B cell (primary cell): ENCODE data around the gene EEA1. TPM values are rescaled to one million over a fixed set of nuclear protein-coding genes. Genes with fewer than 3 reads are reported as not detected.

Source experiments
- ATAC-seq: fragments of 200-7000 bp; cut with Tn5 transposase; one replicate; pipeline ENCODE4 v1.10.0; 2021; ENCODE audit warnings: low read depth, mild to moderate bottlenecking, moderate number of reproducible peaks, moderate library complexity
- CTCF ChIA-PET: fragments of 350-600 bp; sonication (Branson Sonifier 250); formaldehyde crosslinking; loops from one replicate; lab custom pipeline; 2021; ENCODE audit warnings: antibody characterized with exemption, inconsistent platforms; lab: Charles Lee
- POLR2A ChIA-PET: fragments of 350-600 bp; sonication (Branson Sonifier 250); formaldehyde crosslinking; loops from one replicate; lab custom pipeline; 2021; ENCODE audit warnings: antibody characterized with exemption; lab: Charles Lee
- DNase-seq: peaks from one replicate; pipeline ENCODE4 v3.0.0; 2013
- H2AFZ ChIP-seq: 2 replicates; pipeline ENCODE4 v1.6.1; 2012; ENCODE audit warnings: mild to moderate bottlenecking, low read depth, low read length; ENCODE audit not compliant: insufficient read depth, poor library complexity, severe bottlenecking
- H3K27ac ChIP-seq, 2 donors: 1 replicate in 1 of 2; 2 replicates in 1 of 2; pipeline ENCODE4 v1.5.1; 2012 to 2013; ENCODE audit warnings: low read length in 2 of 2, mild to moderate bottlenecking in 2 of 2, moderate library complexity in 1 of 2
- H3K27me3 ChIP-seq, 4 experiments: fragments of 200-600 bp in 1 of 4; sonication (generic) in 1 of 4; replicated peaks in 1 of 4; 1 replicate in 2 of 4; 2 replicates in 2 of 4; pipeline versions ENCODE4 v1.6.1 to v1.7.0; 2013 to 2016; ENCODE audit warnings: low read length in 3 of 4, mild to moderate bottlenecking in 2 of 4, mixed read lengths in 1 of 4, moderate library complexity in 1 of 4; ENCODE audit not compliant: insufficient read depth in 4 of 4, control insufficient read depth in 3 of 4; ENCODE audit errors: control extremely low read depth in 1 of 4
- H3K36me3 ChIP-seq, 2 experiments: replicated peaks in 1 of 2; 1 replicate in 1 of 2; 2 replicates in 1 of 2; pipeline versions ENCODE4 v1.6.1 to v1.7.1; 2013; ENCODE audit warnings: low read length in 1 of 2; ENCODE audit not compliant: insufficient read depth in 2 of 2, control insufficient read depth in 1 of 2; ENCODE audit errors: control extremely low read depth in 1 of 2, extremely low read depth in 1 of 2
- H3K4me1 ChIP-seq, 2 donors: fragments of 200-600 bp in 1 of 2; sonication (generic) in 1 of 2; 1 replicate in 1 of 2; 2 replicates in 1 of 2; pipeline versions ENCODE4 v1.5.1 to v1.6.1; 2013 to 2017; ENCODE audit warnings: low read length in 2 of 2; ENCODE audit not compliant: control insufficient read depth in 2 of 2, insufficient read depth in 2 of 2
- H3K4me2 ChIP-seq: replicated peaks from 2 replicates; pipeline ENCODE3; 2012; ENCODE audit warnings: mild to moderate bottlenecking, low read depth, low read length; ENCODE audit not compliant: poor library complexity, severe bottlenecking
- H3K4me3 ChIP-seq, 5 experiments: fragments of 200-600 bp in 1 of 5; sonication (generic) in 1 of 5; 1 replicate in 3 of 5; 2 replicates in 2 of 5; pipeline versions ENCODE4 v1.5.1 to v1.7.0; 2011 to 2016; ENCODE audit warnings: low read length in 4 of 5, mild to moderate bottlenecking in 4 of 5, low read depth in 2 of 5, control low read depth in 1 of 5, moderate library complexity in 1 of 5; ENCODE audit not compliant: insufficient read depth in 1 of 5; ENCODE audit errors: control extremely low read depth in 1 of 5, extremely low read depth in 1 of 5
- H3K79me2 ChIP-seq: fragments of 200-600 bp; sonication (generic); one replicate; pipeline ENCODE4 v1.6.0; 2016; ENCODE audit warnings: low read length; ENCODE audit not compliant: control insufficient read depth, insufficient read depth
- H3K9ac ChIP-seq: fragments of 200-600 bp; sonication (generic); 2 replicates; pipeline ENCODE4 v1.6.1; 2017; ENCODE audit warnings: mild to moderate bottlenecking, low read length, moderate library complexity
- H3K9me3 ChIP-seq, 3 donors: one replicate each; pipeline versions ENCODE4 v1.6.1 to v1.7.1; 2013; ENCODE audit warnings: low read length in 2 of 3; ENCODE audit not compliant: control insufficient read depth in 2 of 3, insufficient read depth in 1 of 3; ENCODE audit errors: control extremely low read depth in 1 of 3
- H4K20me1 ChIP-seq: 2 replicates; pipeline ENCODE4 v1.6.0; 2012; ENCODE audit warnings: mild to moderate bottlenecking, low read length; ENCODE audit not compliant: insufficient read depth, control insufficient read depth, poor library complexity, severe bottlenecking
- H3K27ac Mint-ChIP-seq: one replicate; pipeline ENCODE4 v1.8.0; 2021; ENCODE audit warnings: mixed read lengths
- H3K27me3 Mint-ChIP-seq: one replicate; pipeline ENCODE4 v1.8.0; 2021; ENCODE audit warnings: mixed read lengths
- H3K4me1 Mint-ChIP-seq: one replicate; pipeline ENCODE4 v1.8.0; 2021; ENCODE audit warnings: mixed read lengths
- H3K4me3 Mint-ChIP-seq: one replicate; pipeline ENCODE4 v1.8.0; 2021; ENCODE audit warnings: mixed read lengths
- H3K9me3 Mint-ChIP-seq: one replicate; pipeline ENCODE4 v1.8.0; 2022; ENCODE audit warnings: mixed read lengths; ENCODE audit not compliant: insufficient read depth
- EZH2 ChIP-seq: IDR thresholded peaks from 2 replicates; pipeline ENCODE4 v1.6.1; 2012; ENCODE audit warnings: borderline replicate concordance, low read depth, mild to moderate bottlenecking, moderate library complexity, low read length; ENCODE audit not compliant: insufficient read depth, poor library complexity, severe bottlenecking
- WGBS: methylation state at CpG from one replicate; pipeline ENCODE4 v1.1.5; 2013; ENCODE audit warnings: missing lambda C conversion rate; ENCODE audit not compliant: insufficient coverage; 5-methylcytosine and 5-hydroxymethylcytosine counted together
- intact Hi-C: fragments of 100-400 bp; cut with micrococcal nuclease; formaldehyde crosslinking; loops from one replicate; pipeline ENCODE4 v1.10.0; 2022
- polyA plus RNA-seq: library from polyadenylated mRNA; depleted of rRNA; stranded (reverse); fragments of >200 nt; gene quantifications from 2 replicates; pipeline ENCODE4 v1.2.3, GENCODE V29; 2012
- total RNA-seq, 2 donors: library from RNA; stranded (reverse); fragments of 120-200 nt in 1 of 2; gene quantifications; 1 replicate in 1 of 2; 2 replicates in 1 of 2; pipeline versions ENCODE4 v1.2.3 to v1.2.4, GENCODE V29; 2013 to 2022
- TF ChIP-seq, protein P1 (sequence below): fragments of 200-600 bp; IDR thresholded peaks from one replicate; pipeline ENCODE4 v1.8.0; 2022; ENCODE audit warnings: antibody characterized with exemption, mild to moderate bottlenecking

EEA1 gene
- total and polyA plus RNA-seq, 2 donors (not counting 1 experiment from before 2014, with no cell fraction given) = 1.8 to 26.3 TPM

GRCh38 chr12:92721656-92722055 lies 207.4 kb downstream of the EEA1 start:
- peaks cover 0 to 4% (median 0%) of the 10 kb centered on the region in 3 donors for H3K9me3 ChIP-seq
- WGBS = no CpG with 5 or more reads among the region's 1 CpG
- POLR2A ChIA-PET = interaction anchor here (0.6 kb wide), 2 partner anchors 693 to 784 kb away, joined by 7 to 13 read pairs; no protein-coding TSS in a partner anchor
- H3K4me1 ChIP-seq = no peaks in the 10 kb centered on the region
- H3K4me3 ChIP-seq = no peak overlapping the region
- no peak overlapping the region for H2AFZ ChIP-seq
- no peak for ATAC-seq
- peaks cover 6% of the 10 kb centered on the region for H3K9me3 Mint-ChIP-seq
- H3K9ac ChIP-seq = no peak overlapping the region
- no peaks in the 10 kb centered on the region for H4K20me1 ChIP-seq
- H3K27me3 ChIP-seq = no peaks in the 10 kb centered on the region
- H3K27ac ChIP-seq = no peak overlapping the region
- no peak overlapping the region for H3K27ac Mint-ChIP-seq
- H3K36me3 ChIP-seq = peaks cover 0 to 2% of the 10 kb centered on the region in 2 experiments
- no peaks in the 10 kb centered on the region for H3K79me2 ChIP-seq
- intact Hi-C loops = no loop called here
- CTCF ChIA-PET = interaction anchor here (0.8 kb wide), 1 partner anchor 13 kb away, joined by 3 read pairs; no protein-coding TSS in a partner anchor
- no peaks in the 10 kb centered on the region for H3K27me3 Mint-ChIP-seq
- H3K4me2 ChIP-seq = no peak overlapping the region
- TF ChIP-seq EZH2 = no peak
- TF ChIP-seq, protein P1, sequence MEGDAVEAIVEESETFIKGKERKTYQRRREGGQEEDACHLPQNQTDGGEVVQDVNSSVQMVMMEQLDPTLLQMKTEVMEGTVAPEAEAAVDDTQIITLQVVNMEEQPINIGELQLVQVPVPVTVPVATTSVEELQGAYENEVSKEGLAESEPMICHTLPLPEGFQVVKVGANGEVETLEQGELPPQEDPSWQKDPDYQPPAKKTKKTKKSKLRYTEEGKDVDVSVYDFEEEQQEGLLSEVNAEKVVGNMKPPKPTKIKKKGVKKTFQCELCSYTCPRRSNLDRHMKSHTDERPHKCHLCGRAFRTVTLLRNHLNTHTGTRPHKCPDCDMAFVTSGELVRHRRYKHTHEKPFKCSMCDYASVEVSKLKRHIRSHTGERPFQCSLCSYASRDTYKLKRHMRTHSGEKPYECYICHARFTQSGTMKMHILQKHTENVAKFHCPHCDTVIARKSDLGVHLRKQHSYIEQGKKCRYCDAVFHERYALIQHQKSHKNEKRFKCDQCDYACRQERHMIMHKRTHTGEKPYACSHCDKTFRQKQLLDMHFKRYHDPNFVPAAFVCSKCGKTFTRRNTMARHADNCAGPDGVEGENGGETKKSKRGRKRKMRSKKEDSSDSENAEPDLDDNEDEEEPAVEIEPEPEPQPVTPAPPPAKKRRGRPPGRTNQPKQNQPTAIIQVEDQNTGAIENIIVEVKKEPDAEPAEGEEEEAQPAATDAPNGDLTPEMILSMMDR = no peak
- no peak for DNase-seq
- no peak overlapping the region for H3K4me3 Mint-ChIP-seq
- H3K4me1 Mint-ChIP-seq = no peaks in the 10 kb centered on the region

GRCh38 chr12:92721130-92721529 lies 208.0 kb downstream of the EEA1 start:
- H3K27me3 Mint-ChIP-seq = no peaks in the 10 kb centered on the region
- H3K27me3 ChIP-seq = no peaks in the 10 kb centered on the region
- no peak overlapping the region for H2AFZ ChIP-seq
- TF ChIP-seq, protein P1 = no peak
- no peak for TF ChIP-seq EZH2
- H3K79me2 ChIP-seq = no peaks in the 10 kb centered on the region
- H3K4me1 Mint-ChIP-seq = no peaks in the 10 kb centered on the region
- H3K27ac Mint-ChIP-seq = no peak overlapping the region
- CTCF ChIA-PET = interaction anchor here (0.8 kb wide), 1 partner anchor 13 kb away, joined by 3 read pairs; no protein-coding TSS in a partner anchor
- H3K4me1 ChIP-seq = no peaks in the 10 kb centered on the region
- H3K4me2 ChIP-seq = no peak overlapping the region
- POLR2A ChIA-PET = interaction anchor here (0.6 kb wide), 2 partner anchors 694 to 784 kb away, joined by 7 to 13 read pairs; no protein-coding TSS in a partner anchor
- no peak for ATAC-seq
- no peak overlapping the region for H3K4me3 Mint-ChIP-seq
- intact Hi-C loops = no loop called here
- H3K36me3 ChIP-seq = peaks cover 0 to 2% of the 10 kb centered on the region in 2 experiments
- H4K20me1 ChIP-seq = no peaks in the 10 kb centered on the region
- H3K9me3 Mint-ChIP-seq = peaks cover 6% of the 10 kb centered on the region
- no peak overlapping the region for H3K27ac ChIP-seq
- DNase-seq = no peak
- H3K9ac ChIP-seq = no peak overlapping the region
- no peak overlapping the region for H3K4me3 ChIP-seq
- WGBS = 86% methylated on average over 5 of the region's 8 CpGs
- H3K9me3 ChIP-seq = peaks cover 0 to 4% (median 0%) of the 10 kb centered on the region in 3 donors
